DOHH2 (cell line): Measurements from ENCODE around the gene KCNK7.

Experiments used
- EZH2phosphoT487 ChIP-seq: fragments of 200-600 bp; sonication (generic); IDR thresholded peaks from 2 replicates; pipeline ENCODE4 v1.6.1; 2017; ENCODE audit warnings: borderline replicate concordance, mild to moderate bottlenecking, antibody characterized with exemption, low read length, moderate library complexity, mixed read lengths
- TF ChIP-seq, protein P1 (sequence below): fragments of 200-600 bp; sonication (generic); IDR thresholded peaks from one replicate; pipeline ENCODE4 v1.5.1; 2014; ENCODE audit warnings: antibody characterized with exemption, mild to moderate bottlenecking, low read depth, low read length; ENCODE audit not compliant: poor library complexity, severe bottlenecking

DNA sequence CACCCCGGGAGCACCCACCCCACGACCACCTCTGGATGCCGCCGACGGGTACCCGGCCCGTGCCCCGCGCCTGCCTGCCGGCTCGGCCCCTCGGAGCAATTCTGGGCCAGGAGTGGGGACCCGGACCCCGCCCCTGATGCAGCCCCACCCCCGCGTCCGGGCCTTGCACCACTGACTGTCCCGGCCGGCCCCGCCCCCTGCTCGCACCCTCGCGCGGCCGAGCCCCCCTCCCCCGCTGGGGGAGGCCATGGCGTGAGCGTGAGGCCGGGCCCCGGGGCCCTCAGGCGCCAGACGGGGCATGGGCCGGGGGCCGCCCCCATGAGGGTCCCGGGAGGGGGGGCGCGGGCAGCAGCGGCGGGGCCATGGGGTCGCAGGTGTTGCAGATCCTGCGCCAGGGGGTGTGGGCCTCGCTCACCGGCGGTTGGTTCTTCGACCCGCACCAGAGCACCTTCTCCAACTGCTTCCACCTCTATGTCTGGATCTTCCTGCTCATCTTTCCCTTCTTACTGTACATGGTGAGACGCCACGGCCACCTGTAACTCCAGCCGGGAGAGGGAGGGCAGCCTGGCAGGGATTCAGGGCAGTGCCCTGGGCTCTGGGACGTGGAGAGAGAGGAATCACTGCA lies 20.5 kb upstream of the KCNK7 start:
- TF ChIP-seq, protein P1, sequence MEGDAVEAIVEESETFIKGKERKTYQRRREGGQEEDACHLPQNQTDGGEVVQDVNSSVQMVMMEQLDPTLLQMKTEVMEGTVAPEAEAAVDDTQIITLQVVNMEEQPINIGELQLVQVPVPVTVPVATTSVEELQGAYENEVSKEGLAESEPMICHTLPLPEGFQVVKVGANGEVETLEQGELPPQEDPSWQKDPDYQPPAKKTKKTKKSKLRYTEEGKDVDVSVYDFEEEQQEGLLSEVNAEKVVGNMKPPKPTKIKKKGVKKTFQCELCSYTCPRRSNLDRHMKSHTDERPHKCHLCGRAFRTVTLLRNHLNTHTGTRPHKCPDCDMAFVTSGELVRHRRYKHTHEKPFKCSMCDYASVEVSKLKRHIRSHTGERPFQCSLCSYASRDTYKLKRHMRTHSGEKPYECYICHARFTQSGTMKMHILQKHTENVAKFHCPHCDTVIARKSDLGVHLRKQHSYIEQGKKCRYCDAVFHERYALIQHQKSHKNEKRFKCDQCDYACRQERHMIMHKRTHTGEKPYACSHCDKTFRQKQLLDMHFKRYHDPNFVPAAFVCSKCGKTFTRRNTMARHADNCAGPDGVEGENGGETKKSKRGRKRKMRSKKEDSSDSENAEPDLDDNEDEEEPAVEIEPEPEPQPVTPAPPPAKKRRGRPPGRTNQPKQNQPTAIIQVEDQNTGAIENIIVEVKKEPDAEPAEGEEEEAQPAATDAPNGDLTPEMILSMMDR: no peak
- no peak for TF ChIP-seq EZH2phosphoT487
